Measurements from ENCODE around the gene KIAA1328.

GRCh38 chr18:36825526-36825925 lies 3.4 kb upstream of the KIAA1328 start:
- no peak for TF ChIP-seq CTCF (IDR thresholded peaks at IDR 0.05)
- TF ChIP-seq EZH2 (IDR thresholded peaks at IDR 0.05): no peak
- TF ChIP-seq EZH2phosphoT487 (IDR thresholded peaks at IDR 0.05): no peak

Measured in neural progenitor cell (in vitro differentiated cells).